Measurements from ENCODE around the gene TNFAIP8L3. TPM values are rescaled to one million over a fixed set of nuclear protein-coding genes. Genes with fewer than 3 reads are reported as not detected.

Gene TNFAIP8L3
- total RNA-seq, 1 experiment from 2014 or later = not detected

- H3K27me3 ChIP-seq (replicated peaks; ENCODE audit: control insufficient read depth, insufficient read depth, low read length) = no peaks in the 10 kb centered on the region
- no peaks in the 10 kb centered on the region for H3K4me1 ChIP-seq
- intact Hi-C loops (cut with micrococcal nuclease; ENCODE audit: unreplicated experiment) = no loop called here
- no peaks in the 10 kb centered on the region for H3K36me3 ChIP-seq (ENCODE audit: control insufficient read depth, insufficient read depth, low read length)
- H3K4me1 Mint-ChIP-seq (ENCODE audit: low read depth, unreplicated experiment) = no peaks in the 10 kb centered on the region
- no TSS peak for BruUV-seq (replicated peaks)
- no peaks in the 10 kb centered on the region for H3K9me3 Mint-ChIP-seq (ENCODE audit: unreplicated experiment)
- POLR2A ChIA-PET = no interaction called here
- CTCF ChIA-PET = no interaction called here
- H3K36me3 Mint-ChIP-seq (ENCODE audit: insufficient read depth, unreplicated experiment) = peaks cover 5% of the 10 kb centered on the region
- DNase-seq = no peak
- no peaks in the 10 kb centered on the region for H3K9me3 ChIP-seq
- TF ChIP-seq CTCF (IDR thresholded peaks at IDR 0.05; ENCODE audit: insufficient read depth in 1 of 2, low read depth in 1 of 2, low read length in 1 of 2, severe bottlenecking in 1 of 2, unreplicated experiment in 1 of 2) = no peak
- H3K4me3 ChIP-seq (ENCODE audit: low read depth, low read length) = no peak overlapping the region
- H3K27ac Mint-ChIP-seq (ENCODE audit: unreplicated experiment) = no peak overlapping the region
- H3K27me3 Mint-ChIP-seq (ENCODE audit: insufficient read depth, unreplicated experiment) = no peaks in the 10 kb centered on the region
- H3K4me3 Mint-ChIP-seq (ENCODE audit: unreplicated experiment) = no peak overlapping the region
Measured at GRCh38 chr15:51046799-51047449, 47.8 kb downstream of the TNFAIP8L3 start.

GRCh38 chr15:51046016-51046415, 48.7 kb downstream of the TNFAIP8L3 start:
- intact Hi-C loops (cut with micrococcal nuclease; ENCODE audit: unreplicated experiment) = no loop called here
- no peaks in the 10 kb centered on the region for H3K4me1 Mint-ChIP-seq (ENCODE audit: low read depth, unreplicated experiment)

GRCh38 chr15:51044037-51044727, 50.5 kb downstream of the TNFAIP8L3 start:
- Histone ChIP-seq H3K4me1 (no peaks in the 10 kb centered on the region), H3K4me3 (ENCODE audit: low read depth, low read length) (no peak overlapping the region), H3K27me3 (replicated peaks; ENCODE audit: control insufficient read depth, insufficient read depth, low read length) (no peaks in the 10 kb centered on the region), H3K9me3 (no peaks in the 10 kb centered on the region), H3K36me3 (ENCODE audit: control insufficient read depth, insufficient read depth, low read length) (no peaks in the 10 kb centered on the region)
- no peak overlapping the region for H3K4me3 Mint-ChIP-seq (ENCODE audit: unreplicated experiment)
- ChIA-PET CTCF (no interaction called here), POLR2A (no interaction called here)
- peaks cover 4% of the 10 kb centered on the region for H3K36me3 Mint-ChIP-seq (ENCODE audit: insufficient read depth, unreplicated experiment)
- no peaks in the 10 kb centered on the region for H3K9me3 Mint-ChIP-seq (ENCODE audit: unreplicated experiment)
- BruUV-seq (replicated peaks) = no TSS peak
- TF ChIP-seq CTCF (IDR thresholded peaks at IDR 0.05; ENCODE audit: insufficient read depth in 1 of 2, low read depth in 1 of 2, low read length in 1 of 2, severe bottlenecking in 1 of 2, unreplicated experiment in 1 of 2) = no peak
- H3K27me3 Mint-ChIP-seq (ENCODE audit: insufficient read depth, unreplicated experiment) = no peaks in the 10 kb centered on the region
- intact Hi-C loops (cut with micrococcal nuclease; ENCODE audit: unreplicated experiment) = no loop called here
- no peak for DNase-seq
- peaks cover 6% of the 10 kb centered on the region for H3K4me1 Mint-ChIP-seq (ENCODE audit: low read depth, unreplicated experiment)
- no peak overlapping the region for H3K27ac Mint-ChIP-seq (ENCODE audit: unreplicated experiment)

More at GRCh38 chr15:51046016-51046415, 48.7 kb downstream of the TNFAIP8L3 start:
- no peak for DNase-seq
- POLR2A ChIA-PET = no interaction called here
- H3K4me3 Mint-ChIP-seq (ENCODE audit: unreplicated experiment) = no peak overlapping the region
- TF ChIP-seq CTCF (IDR thresholded peaks at IDR 0.05; ENCODE audit: insufficient read depth in 1 of 2, low read depth in 1 of 2, low read length in 1 of 2, severe bottlenecking in 1 of 2, unreplicated experiment in 1 of 2) = no peak
- H3K27ac Mint-ChIP-seq (ENCODE audit: unreplicated experiment) = no peak overlapping the region
- H3K27me3 ChIP-seq (replicated peaks; ENCODE audit: control insufficient read depth, insufficient read depth, low read length) = no peaks in the 10 kb centered on the region
- peaks cover 5% of the 10 kb centered on the region for H3K36me3 Mint-ChIP-seq (ENCODE audit: insufficient read depth, unreplicated experiment)
- H3K27me3 Mint-ChIP-seq (ENCODE audit: insufficient read depth, unreplicated experiment) = no peaks in the 10 kb centered on the region
- H3K9me3 ChIP-seq = no peaks in the 10 kb centered on the region
- no peaks in the 10 kb centered on the region for H3K36me3 ChIP-seq (ENCODE audit: control insufficient read depth, insufficient read depth, low read length)
- CTCF ChIA-PET = no interaction called here
- no peak overlapping the region for H3K4me3 ChIP-seq (ENCODE audit: low read depth, low read length)
- no peaks in the 10 kb centered on the region for H3K4me1 ChIP-seq
- H3K9me3 Mint-ChIP-seq (ENCODE audit: unreplicated experiment) = no peaks in the 10 kb centered on the region
- BruUV-seq (replicated peaks) = no TSS peak

Measured in Caco-2 (cell line).